ENCODE results near the gene B4GALT3.

The B4GALT3 gene

GRCh38 chr1:161158316-161159010 lies 18.8 kb downstream of the B4GALT3 start:
- DNase-seq (ENCODE audit: extremely low read depth, low read depth) = no peak
- peak overlapping the region; percentile 85 for H3K4me3 ChIP-seq (replicated peaks; ENCODE audit: low read depth, low read length)
- no peak for TF ChIP-seq CTCF (IDR thresholded peaks at IDR 0.05; ENCODE audit: low read depth, low read length, missing control alignments)

GRCh38 chr1:161157867-161158266 lies 19.4 kb downstream of the B4GALT3 start:
- no peak overlapping the region for H3K4me3 ChIP-seq (replicated peaks; ENCODE audit: low read depth, low read length)
- no peak for TF ChIP-seq CTCF (IDR thresholded peaks at IDR 0.05; ENCODE audit: low read depth, low read length, missing control alignments)
- no peak for DNase-seq (ENCODE audit: extremely low read depth, low read depth)

- TF ChIP-seq CTCF (IDR thresholded peaks at IDR 0.05; ENCODE audit: low read depth, low read length, missing control alignments) = no peak
- peak within 1 kb of the TSS; percentile 69 for H3K4me3 ChIP-seq (replicated peaks; ENCODE audit: low read depth, low read length)
- peak; percentile 75 for DNase-seq (ENCODE audit: extremely low read depth, low read depth)
These were observed 23.5 kb downstream of the B4GALT3 start, which contains the start of gene UFC1 for GRCh38 chr1:161153682-161154337. TSS of gene UFC1 (plus strand) at chr1:161153978. CDS start at chr1:161153998, 20 bp downstream.

- TF ChIP-seq CTCF (IDR thresholded peaks at IDR 0.05; ENCODE audit: low read depth, low read length, missing control alignments) = no peak
- peak overlapping the region; percentile 69 for H3K4me3 ChIP-seq (replicated peaks; ENCODE audit: low read depth, low read length)
- no peak for DNase-seq (ENCODE audit: extremely low read depth, low read depth)
These were observed 24.1 kb downstream of the B4GALT3 start for GRCh38 chr1:161153176-161153575.

- no peak for TF ChIP-seq CTCF (IDR thresholded peaks at IDR 0.05; ENCODE audit: low read depth, low read length, missing control alignments)
- no peak overlapping the region for H3K4me3 ChIP-seq (replicated peaks; ENCODE audit: low read depth, low read length)
- DNase-seq (ENCODE audit: extremely low read depth, low read depth) = no peak
These were observed 31.5 kb downstream of the B4GALT3 start for GRCh38 chr1:161145832-161146231.

GRCh38 chr1:161140755-161141400 lies 36.4 kb downstream of the B4GALT3 start:
- no peak overlapping the region for H3K4me3 ChIP-seq (replicated peaks; ENCODE audit: low read depth, low read length)
- no peak for TF ChIP-seq CTCF (IDR thresholded peaks at IDR 0.05; ENCODE audit: low read depth, low read length, missing control alignments)
- DNase-seq (ENCODE audit: extremely low read depth, low read depth) = no peak
